Measurements from ENCODE around the gene COA7.

COA7 gene

DNA sequence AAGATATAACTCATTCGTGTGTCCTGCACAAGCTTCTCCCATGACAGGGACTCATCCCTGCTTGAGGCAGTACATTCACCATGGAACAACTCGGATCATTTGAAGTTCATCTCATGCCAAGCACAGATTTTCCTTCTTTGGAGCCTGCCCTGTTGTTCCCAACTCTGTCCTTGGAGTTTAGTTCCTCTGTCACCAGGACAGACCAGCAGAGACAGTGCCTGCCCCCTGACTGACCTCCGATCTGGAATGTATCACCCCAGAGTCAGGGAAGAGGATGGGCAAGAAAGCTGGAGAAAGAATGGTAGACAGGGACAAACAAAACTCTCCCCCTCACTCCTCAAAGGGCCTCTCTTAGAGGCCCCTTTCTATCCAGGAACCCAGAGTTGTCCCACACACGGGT is 60.2 kb downstream of the COA7 start:
- no peak overlapping the region for H3K4me3 ChIP-seq (ENCODE audit: low read depth, low read length)

DNA sequence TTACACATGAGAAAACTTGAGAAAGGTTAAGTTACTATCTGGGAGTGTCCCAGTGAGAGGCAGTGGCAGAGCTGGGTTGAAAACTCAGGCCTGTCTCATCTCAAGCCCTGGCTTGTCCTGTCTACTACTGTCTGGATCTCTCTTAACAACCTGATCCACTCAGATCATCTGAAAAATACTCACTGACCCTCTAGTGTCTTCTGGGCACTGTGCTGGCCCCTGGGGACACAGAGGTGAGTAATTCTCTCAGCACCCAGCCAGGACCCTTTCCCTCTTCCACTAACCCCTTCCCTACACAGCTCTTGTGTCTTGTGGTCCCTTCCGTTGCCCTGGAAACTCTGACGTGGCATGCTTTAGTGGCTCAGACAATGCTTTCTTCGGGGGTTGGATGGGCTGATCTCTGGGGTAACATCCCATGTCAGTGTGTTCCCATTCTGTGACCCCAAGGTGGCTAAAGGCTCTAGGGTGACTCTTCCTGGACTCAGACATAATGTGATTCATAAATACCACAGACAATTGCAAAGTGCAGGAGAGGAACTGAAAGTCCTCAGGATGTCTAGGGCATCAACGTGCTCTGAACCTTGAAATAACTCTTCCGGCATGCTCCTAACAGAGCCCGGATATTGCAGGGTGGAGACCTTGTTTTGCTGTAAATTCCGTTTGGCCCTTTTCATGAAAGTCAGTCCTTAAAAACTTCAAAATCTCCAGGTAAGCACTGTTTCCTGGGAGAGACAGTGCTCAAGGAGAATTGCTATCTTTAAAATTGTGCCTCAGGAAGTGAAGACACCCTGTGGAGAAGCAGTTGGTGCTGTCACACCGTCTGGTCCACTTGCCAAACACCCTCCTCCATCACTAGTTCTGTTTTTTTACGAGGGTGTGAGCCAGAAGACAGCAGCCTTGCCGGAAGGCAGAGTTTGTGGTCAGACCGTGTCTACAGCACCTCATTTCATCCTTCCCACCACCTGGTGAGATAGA is 61.1 kb downstream of the COA7 start:
- H3K4me3 ChIP-seq (ENCODE audit: low read depth, low read length) = no peak overlapping the region

DNA sequence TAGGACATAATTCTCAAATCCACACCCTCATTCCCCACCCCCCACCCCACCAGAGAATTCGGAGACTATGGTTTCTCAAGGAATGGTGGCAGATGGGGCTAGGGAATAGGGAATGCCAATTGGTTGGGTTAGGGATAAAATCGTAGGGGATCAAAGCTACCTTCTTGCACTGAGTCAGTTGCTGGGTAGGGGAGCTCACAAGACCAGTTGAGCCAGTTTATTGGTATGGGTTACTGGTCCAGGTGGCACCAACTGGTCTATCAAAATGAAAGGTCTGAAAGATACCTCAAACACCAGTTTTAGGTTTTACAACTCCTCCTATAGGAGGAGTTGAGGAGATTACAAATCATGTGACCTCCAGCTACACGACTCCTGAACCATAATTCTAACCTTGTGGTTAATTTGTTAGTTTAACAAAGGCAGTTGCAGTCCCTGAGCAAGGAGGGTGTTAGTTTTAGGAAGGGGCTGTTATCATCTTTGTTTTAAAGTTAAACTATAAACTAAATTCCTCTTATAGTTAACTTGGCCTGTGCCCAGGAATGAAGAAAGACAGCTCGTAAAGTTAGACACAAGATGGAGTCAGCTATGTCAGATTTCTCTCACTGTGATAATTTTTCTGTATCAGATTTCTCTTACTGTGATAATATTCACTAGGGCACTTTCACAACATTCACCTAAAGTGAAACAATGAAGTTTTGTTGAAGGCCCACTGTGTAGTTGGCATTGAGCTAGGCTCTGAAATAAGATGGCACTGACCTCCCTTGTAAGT is 62.6 kb downstream of the COA7 start:
- no peak overlapping the region for H3K4me3 ChIP-seq (ENCODE audit: low read depth, low read length)
